DOHH2 (cell line): ENCODE results near the gene MSS51.

Source experiments
- EZH2phosphoT487 ChIP-seq: fragments of 200-600 bp; sonication (generic); IDR thresholded peaks from 2 replicates; pipeline ENCODE4 v1.6.1; 2017; ENCODE audit warnings: borderline replicate concordance, mild to moderate bottlenecking, antibody characterized with exemption, low read length, moderate library complexity, mixed read lengths
- TF ChIP-seq, protein P1 (sequence below): fragments of 200-600 bp; sonication (generic); IDR thresholded peaks from one replicate; pipeline ENCODE4 v1.5.1; 2014; ENCODE audit warnings: antibody characterized with exemption, mild to moderate bottlenecking, low read depth, low read length; ENCODE audit not compliant: poor library complexity, severe bottlenecking

DNA sequence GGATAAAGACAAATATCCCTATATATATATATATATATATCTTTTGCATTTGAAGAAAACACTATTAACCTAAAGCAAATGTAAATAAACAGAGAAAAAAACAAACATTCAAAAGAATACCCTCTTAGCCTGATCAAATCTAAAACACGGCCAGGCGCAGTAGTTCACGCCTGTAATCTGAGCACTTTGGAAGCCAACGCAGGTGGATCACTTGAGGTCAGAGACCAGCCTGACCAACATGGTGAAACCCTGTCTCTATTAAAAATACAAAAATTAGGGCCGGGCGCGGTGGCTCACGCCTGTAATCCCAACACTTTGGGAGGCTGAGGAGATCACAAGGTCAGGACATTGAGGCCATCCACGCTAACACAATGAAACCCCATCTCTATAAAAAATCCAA lies 28.7 kb downstream of the MSS51 start:
- TF ChIP-seq, protein P1, sequence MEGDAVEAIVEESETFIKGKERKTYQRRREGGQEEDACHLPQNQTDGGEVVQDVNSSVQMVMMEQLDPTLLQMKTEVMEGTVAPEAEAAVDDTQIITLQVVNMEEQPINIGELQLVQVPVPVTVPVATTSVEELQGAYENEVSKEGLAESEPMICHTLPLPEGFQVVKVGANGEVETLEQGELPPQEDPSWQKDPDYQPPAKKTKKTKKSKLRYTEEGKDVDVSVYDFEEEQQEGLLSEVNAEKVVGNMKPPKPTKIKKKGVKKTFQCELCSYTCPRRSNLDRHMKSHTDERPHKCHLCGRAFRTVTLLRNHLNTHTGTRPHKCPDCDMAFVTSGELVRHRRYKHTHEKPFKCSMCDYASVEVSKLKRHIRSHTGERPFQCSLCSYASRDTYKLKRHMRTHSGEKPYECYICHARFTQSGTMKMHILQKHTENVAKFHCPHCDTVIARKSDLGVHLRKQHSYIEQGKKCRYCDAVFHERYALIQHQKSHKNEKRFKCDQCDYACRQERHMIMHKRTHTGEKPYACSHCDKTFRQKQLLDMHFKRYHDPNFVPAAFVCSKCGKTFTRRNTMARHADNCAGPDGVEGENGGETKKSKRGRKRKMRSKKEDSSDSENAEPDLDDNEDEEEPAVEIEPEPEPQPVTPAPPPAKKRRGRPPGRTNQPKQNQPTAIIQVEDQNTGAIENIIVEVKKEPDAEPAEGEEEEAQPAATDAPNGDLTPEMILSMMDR = no peak
- no peak for TF ChIP-seq EZH2phosphoT487
